Spleen (tissue), 11 donors: ENCODE data around the gene GABRB1. TPM values are rescaled to one million over a fixed set of nuclear protein-coding genes. Genes with fewer than 3 reads are reported as not detected.

ENCODE experiments used
- DNase-seq: peaks from one replicate; pipeline ENCODE4 v3.0.0-alpha.2; 2020
- H3K27ac ChIP-seq, 8 donors: fragments of 200-600 bp; sonication (generic) in 7 of 8; 1 replicate in 4 of 8; 2 replicates in 4 of 8; pipeline versions ENCODE4 v1.5.0 to v1.8.0; 2016 to 2021; ENCODE audit warnings: inconsistent platforms in 4 of 8, mild to moderate bottlenecking in 4 of 8, moderate library complexity in 1 of 8
- H3K27me3 ChIP-seq, 7 donors: fragments of 200-600 bp; sonication (generic) in 6 of 7; replicated peaks in 1 of 7; 1 replicate in 4 of 7; 2 replicates in 3 of 7; pipeline versions ENCODE4 v1.5.0 to v1.8.0; 2016 to 2021; ENCODE audit warnings: inconsistent platforms in 3 of 7, mild to moderate bottlenecking in 1 of 7
- H3K36me3 ChIP-seq, 6 donors: fragments of 200-600 bp; sonication (generic) in 5 of 6; 1 replicate in 4 of 6; 2 replicates in 2 of 6; pipeline versions ENCODE4 v1.5.0 to v1.8.0; 2016 to 2021; ENCODE audit warnings: inconsistent platforms in 2 of 6
- H3K4me1 ChIP-seq, 6 donors: fragments of 200-600 bp; sonication (generic) in 5 of 6; 1 replicate in 3 of 6; 2 replicates in 3 of 6; pipeline versions ENCODE4 v1.5.0 to v1.8.0; 2016 to 2021; ENCODE audit warnings: inconsistent platforms in 3 of 6
- H3K4me3 ChIP-seq, 8 donors: fragments of 200-600 bp; sonication (generic) in 7 of 8; 1 replicate in 4 of 8; 2 replicates in 4 of 8; pipeline versions ENCODE4 v1.5.0 to v1.8.0; 2016 to 2021; ENCODE audit warnings: inconsistent platforms in 4 of 8, mild to moderate bottlenecking in 4 of 8, moderate library complexity in 2 of 8
- H3K9me3 ChIP-seq, 8 donors: fragments of 200-600 bp; sonication (generic) in 7 of 8; 1 replicate in 4 of 8; 2 replicates in 4 of 8; pipeline versions ENCODE4 v1.5.0 to v1.8.0; 2016 to 2021; ENCODE audit warnings: inconsistent platforms in 4 of 8
- CTCF ChIP-seq, 11 experiments: fragments of 200-600 bp in 7 of 11; fragments of 450-650 bp in 4 of 11; sonication (generic) in 4 of 11; IDR thresholded peaks in 8 of 11; conservative IDR thresholded peaks in 3 of 11; 1 replicate in 7 of 11; 2 replicates in 4 of 11; pipeline versions ENCODE4 v1.4.0 to v1.8.0; 2016 to 2021; ENCODE audit warnings: antibody characterized with exemption in 11 of 11, inconsistent platforms in 4 of 11, mild to moderate bottlenecking in 1 of 11
- POLR2A ChIP-seq, 3 donors: fragments of 450-650 bp; IDR thresholded peaks; one replicate each; pipeline ENCODE4 v1.5.1; 2017; ENCODE audit warnings: antibody characterized with exemption in 3 of 3, mild to moderate bottlenecking in 1 of 3
- POLR2AphosphoS5 ChIP-seq, 3 donors: sonication (generic); formaldehyde crosslinking; IDR thresholded peaks; one replicate each; pipeline ENCODE4 v1.5.1; 2017; ENCODE audit warnings: antibody characterized with exemption in 3 of 3
- WGBS, 5 donors: extraction: QIAGEN DNeasy Blood & Tissue Kit in 3 of 5; methylation state at CpG; one replicate each; pipeline versions ENCODE4 v1.1.5 to v1.1.7; 2013 to 2018; 5-methylcytosine and 5-hydroxymethylcytosine counted together
- intact Hi-C: fragments of 100-400 bp; cut with DNase I; formaldehyde crosslinking; loops from one replicate; pipeline ENCODE4 v1.15.0; 2023; ENCODE audit warnings: low total_unique reads
- polyA plus RNA-seq, 3 donors: library from polyadenylated mRNA; stranded (reverse); fragments of 200-250 nt; gene quantifications; one replicate each; pipeline ENCODE4 v1.2.1, GENCODE V29; 2013
- total RNA-seq, 7 donors: library from RNA; depleted of rRNA in 3 of 7; stranded (reverse); fragments of >200 nt in 3 of 7; fragmentation: NEBNext Ultra II Directional in 4 of 7; extraction: Animal tissue kit (Norgen Biotek cat#: 25700) in 4 of 7; gene quantifications; one replicate each; pipeline versions ENCODE4 v1.1.0 to v1.2.1, GENCODE V29; 2016 to 2021
- donor health status: healthy with polysubstance abuse.
- donor health status: DM: no; HTN: no; CAD: no; lungs with moderate emphysema.
- donor health status: DM: no; HTN: no; CAD: no.
- donor health status: Bipolar disorder and iron deficiency.
- donor health status: healthy.
- donor health status: DM: no; HTN: no; CAD: no.
- donor health status: DM: yes; HTN: yes; CAD: no.

The GABRB1 gene
- total and polyA plus RNA-seq, 10 donors: not detected

GRCh38 chr4:47238667-47239066, 207.3 kb downstream of the GABRB1 start:
- 42 to 84% (median 74%) methylated on average over 1 of the region's 1 CpG for WGBS, 5 donors
- DNase-seq: no peak
- Histone ChIP-seq H3K27ac (no peak overlapping the region), H3K4me1 (no peaks in the 10 kb centered on the region), H3K36me3 (no peaks in the 10 kb centered on the region), H3K27me3 (no peaks in the 10 kb centered on the region), H3K4me3 (no peak overlapping the region), H3K9me3 (no peaks in the 10 kb centered on the region)
- intact Hi-C loops: no loop called here
- TF ChIP-seq CTCF (IDR thresholded peaks at IDR 0.05 in 8 of 11, conservative IDR thresholded peaks at IDR 0.05 in 3 of 11) (no peak), POLR2AphosphoS5 (IDR thresholded peaks at IDR 0.05) (no peak), POLR2A (IDR thresholded peaks at IDR 0.05) (no peak)

GRCh38 chr4:47239649-47240048, 208.3 kb downstream of the GABRB1 start:
- H3K9me3 ChIP-seq: no peaks in the 10 kb centered on the region
- 66 to 77% (median 67%) methylated on average over 4 of the region's 4 CpGs for WGBS, 5 donors
- no peak for TF ChIP-seq POLR2A (IDR thresholded peaks at IDR 0.05)
- TF ChIP-seq CTCF (IDR thresholded peaks at IDR 0.05 in 8 of 11, conservative IDR thresholded peaks at IDR 0.05 in 3 of 11): no peak
- no peak for TF ChIP-seq POLR2AphosphoS5 (IDR thresholded peaks at IDR 0.05)
- H3K27me3 ChIP-seq: no peaks in the 10 kb centered on the region
- intact Hi-C loops: no loop called here
- H3K36me3 ChIP-seq: no peaks in the 10 kb centered on the region
- H3K4me3 ChIP-seq: no peak overlapping the region
- peak; percentile 46 for DNase-seq
- no peak overlapping the region for H3K27ac ChIP-seq
- no peaks in the 10 kb centered on the region for H3K4me1 ChIP-seq

- DNase-seq: no peak
These were observed 220.2 kb downstream of the GABRB1 start for GRCh38 chr4:47251348-47252135.

More at GRCh38 chr4:47251348-47252135, 220.2 kb downstream of the GABRB1 start:
- TF ChIP-seq POLR2A (IDR thresholded peaks at IDR 0.05) (no peak), POLR2AphosphoS5 (IDR thresholded peaks at IDR 0.05) (no peak), CTCF (IDR thresholded peaks at IDR 0.05 in 8 of 11, conservative IDR thresholded peaks at IDR 0.05 in 3 of 11) (no peak)
- no peak overlapping the region for H3K27ac ChIP-seq
- no peaks in the 10 kb centered on the region for H3K4me1 ChIP-seq
- intact Hi-C loops: no loop called here
- 68 to 85% (median 76%) methylated on average over 7 to 9 of the region's 9 CpGs for WGBS, 5 donors
- no peaks in the 10 kb centered on the region for H3K27me3 ChIP-seq
- H3K4me3 ChIP-seq: no peak overlapping the region
- peaks cover 0 to 13% (median 6%) of the 10 kb centered on the region in 8 donors for H3K9me3 ChIP-seq
- no peaks in the 10 kb centered on the region for H3K36me3 ChIP-seq
